ENCODE results near the gene OR10A3.

- TF ChIP-seq, protein P1, sequence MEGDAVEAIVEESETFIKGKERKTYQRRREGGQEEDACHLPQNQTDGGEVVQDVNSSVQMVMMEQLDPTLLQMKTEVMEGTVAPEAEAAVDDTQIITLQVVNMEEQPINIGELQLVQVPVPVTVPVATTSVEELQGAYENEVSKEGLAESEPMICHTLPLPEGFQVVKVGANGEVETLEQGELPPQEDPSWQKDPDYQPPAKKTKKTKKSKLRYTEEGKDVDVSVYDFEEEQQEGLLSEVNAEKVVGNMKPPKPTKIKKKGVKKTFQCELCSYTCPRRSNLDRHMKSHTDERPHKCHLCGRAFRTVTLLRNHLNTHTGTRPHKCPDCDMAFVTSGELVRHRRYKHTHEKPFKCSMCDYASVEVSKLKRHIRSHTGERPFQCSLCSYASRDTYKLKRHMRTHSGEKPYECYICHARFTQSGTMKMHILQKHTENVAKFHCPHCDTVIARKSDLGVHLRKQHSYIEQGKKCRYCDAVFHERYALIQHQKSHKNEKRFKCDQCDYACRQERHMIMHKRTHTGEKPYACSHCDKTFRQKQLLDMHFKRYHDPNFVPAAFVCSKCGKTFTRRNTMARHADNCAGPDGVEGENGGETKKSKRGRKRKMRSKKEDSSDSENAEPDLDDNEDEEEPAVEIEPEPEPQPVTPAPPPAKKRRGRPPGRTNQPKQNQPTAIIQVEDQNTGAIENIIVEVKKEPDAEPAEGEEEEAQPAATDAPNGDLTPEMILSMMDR (conservative IDR thresholded peaks at IDR 0.05) = no peak
- TF ChIP-seq EZH2 (IDR thresholded peaks at IDR 0.05; ENCODE audit: low read depth) = no peak
These were observed 42.5 kb upstream of the OR10A3 start for GRCh38 chr11:7983832-7984590.

Measured in PC-9 (cell line).